Mesenteric fat pad (tissue), 1 donor: ENCODE data around the gene TMEM154. TPM values are rescaled to one million over a fixed set of nuclear protein-coding genes. Genes with fewer than 3 reads are reported as not detected.

Source experiments
- total RNA-seq: library from RNA; stranded (reverse); fragmentation: NEBNext Ultra II Directional; extraction: Animal tissue kit (Norgen Biotek cat#: 25700); gene quantifications from one replicate; pipeline ENCODE4 v1.2.1, GENCODE V29; 2021
- donor health status: DM: yes; HTN: yes; CAD: no.

Gene TMEM154
- total RNA-seq, 1 donor from 2014 or later = 7.2 TPM

Other genes starting within 250 kb of the TMEM154 start
- 37.9 TPM for gene FBXW7, start 143.9 kb downstream of the TMEM154 start, total RNA-seq
- not detected for gene TIGD4, start 99.7 kb upstream of the TMEM154 start, total RNA-seq
- 30.1 TPM for gene ARFIP1, start 100.0 kb upstream of the TMEM154 start, total RNA-seq